MCF 10A (cell line): ENCODE data around the gene ZNF493. TPM values are rescaled to one million over a fixed set of nuclear protein-coding genes. Genes with fewer than 3 reads are reported as not detected.

Experiments used
- BruUV-seq: library from RNA; stranded (reverse); fragments of 400-500 nt; replicated peaks from 2 replicates; lab custom pipeline; 2021; lab: Mats Ljungman, UMichigan
- CTCF ChIA-PET: fragments of 300-600 bp; sonication (Branson Sonifier 250); formaldehyde crosslinking; extraction: SDS; loops from one replicate; lab custom pipeline; 2021; ENCODE audit warnings: antibody characterized with exemption, inconsistent platforms; lab: Yijun Ruan, JAX
- POLR2A ChIA-PET: fragments of 300-600, 350-650 bp; sonication (Branson Sonifier 250); formaldehyde crosslinking; extraction: SDS; loops from one replicate; lab custom pipeline; 2020; ENCODE audit warnings: antibody characterized with exemption, inconsistent platforms; lab: Yijun Ruan, JAX
- DNase-seq: peaks from one replicate; pipeline ENCODE4 v3.0.0-alpha.2; 2018; ENCODE audit not compliant: unreplicated experiment
- H3K27ac Mint-ChIP-seq: one replicate; pipeline ENCODE4 v1.8.0; 2022; ENCODE audit warnings: mild to moderate bottlenecking, low read depth, mixed read lengths; ENCODE audit not compliant: unreplicated experiment
- H3K27me3 Mint-ChIP-seq: one replicate; pipeline ENCODE4 v1.8.0; 2022; ENCODE audit warnings: mixed read lengths; ENCODE audit not compliant: insufficient read depth, unreplicated experiment
- H3K36me3 Mint-ChIP-seq: one replicate; pipeline ENCODE4 v1.8.0; 2022; ENCODE audit warnings: mild to moderate bottlenecking, moderate library complexity, mixed read lengths; ENCODE audit not compliant: insufficient read depth, unreplicated experiment
- H3K4me1 Mint-ChIP-seq: one replicate; pipeline ENCODE4 v1.8.0; 2022; ENCODE audit warnings: mixed read lengths; ENCODE audit not compliant: insufficient read depth, unreplicated experiment
- H3K4me3 Mint-ChIP-seq: one replicate; pipeline ENCODE4 v1.8.0; 2022; ENCODE audit warnings: mild to moderate bottlenecking, moderate library complexity, mixed read lengths; ENCODE audit not compliant: unreplicated experiment
- H3K9me3 Mint-ChIP-seq: one replicate; pipeline ENCODE4 v1.8.0; 2022; ENCODE audit warnings: mixed read lengths; ENCODE audit not compliant: unreplicated experiment
- intact Hi-C: fragments of 100-400 bp; cut with micrococcal nuclease; formaldehyde crosslinking; loops from 2 replicates; pipeline ENCODE4 v1.14.1; 2022
- total RNA-seq: library from RNA; stranded (reverse); gene quantifications from 2 replicates; pipeline ENCODE4 v1.2.3, GENCODE V29; 2022
- TF ChIP-seq, protein P1 (sequence below): fragments of 200-600 bp; IDR thresholded peaks from one replicate; pipeline ENCODE4 v1.8.0; 2022; ENCODE audit warnings: antibody characterized with exemption, mild to moderate bottlenecking; ENCODE audit not compliant: unreplicated experiment

The ZNF493 gene
- total RNA-seq, 1 experiment from 2014 or later, result 8.7 TPM

DNA sequence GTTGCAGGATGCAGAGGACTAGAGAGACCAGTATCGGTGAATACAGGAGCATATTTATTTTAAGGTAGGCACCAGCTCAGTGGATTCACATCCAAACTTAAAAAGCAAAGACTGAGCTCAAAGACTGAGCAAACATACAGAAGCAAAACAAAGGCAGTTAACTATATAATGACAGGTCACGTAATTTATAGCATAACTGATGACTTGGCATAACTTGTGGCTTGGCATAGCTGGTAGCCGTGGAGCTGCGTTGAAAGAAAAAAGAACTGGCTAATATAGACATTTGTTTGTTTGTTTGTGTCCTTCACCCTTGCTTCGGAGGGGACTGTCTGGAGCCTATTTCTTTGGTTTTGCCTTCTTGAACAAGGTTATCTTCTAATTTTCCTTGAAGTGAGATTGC, 33.7 kb downstream of the ZNF493 start:
- no peaks in the 10 kb centered on the region for H3K36me3 Mint-ChIP-seq
- peaks cover 15% of the 10 kb centered on the region for H3K9me3 Mint-ChIP-seq
- H3K4me1 Mint-ChIP-seq, result no peaks in the 10 kb centered on the region
- DNase-seq, result no peak
- POLR2A ChIA-PET, result interaction anchor here (0.9 kb wide), 1 partner anchor 13 kb away, joined by 3 read pairs; no protein-coding TSS in a partner anchor
- BruUV-seq, result no TSS peak
- CTCF ChIA-PET, result interaction anchor here (0.6 kb wide), 1 partner anchor 586 kb away, joined by 3 read pairs; no protein-coding TSS in a partner anchor
- TF ChIP-seq, protein P1, sequence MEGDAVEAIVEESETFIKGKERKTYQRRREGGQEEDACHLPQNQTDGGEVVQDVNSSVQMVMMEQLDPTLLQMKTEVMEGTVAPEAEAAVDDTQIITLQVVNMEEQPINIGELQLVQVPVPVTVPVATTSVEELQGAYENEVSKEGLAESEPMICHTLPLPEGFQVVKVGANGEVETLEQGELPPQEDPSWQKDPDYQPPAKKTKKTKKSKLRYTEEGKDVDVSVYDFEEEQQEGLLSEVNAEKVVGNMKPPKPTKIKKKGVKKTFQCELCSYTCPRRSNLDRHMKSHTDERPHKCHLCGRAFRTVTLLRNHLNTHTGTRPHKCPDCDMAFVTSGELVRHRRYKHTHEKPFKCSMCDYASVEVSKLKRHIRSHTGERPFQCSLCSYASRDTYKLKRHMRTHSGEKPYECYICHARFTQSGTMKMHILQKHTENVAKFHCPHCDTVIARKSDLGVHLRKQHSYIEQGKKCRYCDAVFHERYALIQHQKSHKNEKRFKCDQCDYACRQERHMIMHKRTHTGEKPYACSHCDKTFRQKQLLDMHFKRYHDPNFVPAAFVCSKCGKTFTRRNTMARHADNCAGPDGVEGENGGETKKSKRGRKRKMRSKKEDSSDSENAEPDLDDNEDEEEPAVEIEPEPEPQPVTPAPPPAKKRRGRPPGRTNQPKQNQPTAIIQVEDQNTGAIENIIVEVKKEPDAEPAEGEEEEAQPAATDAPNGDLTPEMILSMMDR, result no peak
- no peak overlapping the region for H3K4me3 Mint-ChIP-seq
- H3K27ac Mint-ChIP-seq, result no peak overlapping the region
- intact Hi-C loops, result no loop called here
- no peaks in the 10 kb centered on the region for H3K27me3 Mint-ChIP-seq

DNA sequence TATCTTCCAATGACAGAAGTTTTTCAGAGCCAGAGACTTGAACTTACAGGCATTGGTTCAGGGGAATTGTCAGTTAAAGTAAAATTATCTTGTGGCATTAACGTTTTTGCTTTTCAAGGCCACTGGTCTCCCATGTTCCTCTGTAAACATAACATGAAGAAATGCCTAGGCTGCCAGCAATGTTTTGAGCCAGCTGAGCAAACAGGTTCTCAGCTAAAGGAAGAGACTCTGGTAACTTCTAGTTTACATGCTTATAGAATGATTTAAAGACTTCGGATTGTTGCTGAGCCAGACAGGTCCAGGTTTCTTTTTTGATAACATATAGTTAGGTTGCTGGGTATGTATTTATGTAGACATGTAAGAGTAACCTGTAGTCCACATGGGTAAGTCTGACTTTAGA, 35.7 kb downstream of the ZNF493 start:
- POLR2A ChIA-PET, result no interaction called here
- intact Hi-C loops, result no loop called here
- H3K4me3 Mint-ChIP-seq, result no peak overlapping the region
- peaks cover 19% of the 10 kb centered on the region for H3K9me3 Mint-ChIP-seq
- TF ChIP-seq, protein P1, result no peak
- CTCF ChIA-PET, result no interaction called here
- H3K4me1 Mint-ChIP-seq, result no peaks in the 10 kb centered on the region
- no peaks in the 10 kb centered on the region for H3K36me3 Mint-ChIP-seq
- DNase-seq, result no peak
- BruUV-seq, result no TSS peak
- no peak overlapping the region for H3K27ac Mint-ChIP-seq
- H3K27me3 Mint-ChIP-seq, result no peaks in the 10 kb centered on the region

DNA sequence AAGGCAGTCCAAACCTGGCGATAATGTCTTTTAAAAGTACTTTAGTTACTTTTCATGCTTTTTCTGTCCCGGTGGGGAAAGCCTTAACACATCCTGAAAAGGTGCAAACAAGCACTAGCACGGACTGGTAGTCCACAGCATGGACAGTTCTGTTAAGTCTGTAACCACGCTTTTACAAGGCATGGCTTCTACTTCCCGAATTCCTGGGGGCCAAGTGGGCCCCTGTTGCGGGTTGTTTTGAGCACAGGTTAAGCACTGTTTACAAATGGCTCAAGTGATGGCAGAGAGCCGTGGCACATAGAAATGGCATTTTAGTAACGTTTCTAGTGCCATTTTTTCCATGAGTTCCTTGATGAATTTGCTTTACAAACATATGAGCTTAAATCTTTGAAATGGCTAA, 37.6 kb downstream of the ZNF493 start:
- no TSS peak for BruUV-seq
- Mint-ChIP-seq H3K27ac (no peak overlapping the region), H3K4me3 (no peak overlapping the region), H3K27me3 (no peaks in the 10 kb centered on the region), H3K4me1 (no peaks in the 10 kb centered on the region), H3K9me3 (peaks cover 24% of the 10 kb centered on the region), H3K36me3 (no peaks in the 10 kb centered on the region)
- CTCF ChIA-PET, result interaction anchor here (0.6 kb wide), 3 partner anchors 83 to 173 kb away, joined by 3 to 6 read pairs (median 4); no protein-coding TSS in a partner anchor
- POLR2A ChIA-PET, result no interaction called here
- intact Hi-C loops, result no loop called here
- TF ChIP-seq, protein P1, result no peak
- DNase-seq, result no peak

DNA sequence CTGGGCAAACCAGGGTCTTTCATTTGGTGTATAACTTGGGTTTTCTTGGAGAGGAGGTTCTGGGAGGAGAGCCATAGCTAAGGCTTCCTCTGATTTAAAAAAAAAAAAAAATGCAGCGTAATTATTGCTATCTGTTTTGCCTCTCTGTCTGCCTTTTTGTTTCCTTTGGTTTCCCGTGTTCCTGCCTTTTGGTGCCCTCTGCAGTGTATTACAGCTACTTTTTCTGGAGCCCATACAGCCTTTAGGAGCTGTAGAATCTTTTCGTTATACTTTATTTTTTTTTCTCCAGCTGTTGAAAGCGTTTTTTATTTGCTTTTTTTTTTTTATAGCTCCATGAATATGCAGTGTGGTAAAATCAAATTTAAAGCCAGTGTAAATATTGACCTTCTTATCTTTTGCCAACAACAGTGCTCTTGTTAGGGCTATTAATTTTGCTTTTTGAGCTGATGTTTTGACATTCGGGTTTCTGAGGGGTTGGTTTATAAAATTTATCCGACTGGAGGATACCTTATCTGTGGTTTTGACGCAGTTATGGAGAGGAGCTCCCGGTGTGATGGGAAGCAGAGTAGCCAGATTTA, 38.1 kb downstream of the ZNF493 start:
- Mint-ChIP-seq H3K27ac (no peak overlapping the region), H3K36me3 (no peaks in the 10 kb centered on the region), H3K9me3 (peaks cover 29% of the 10 kb centered on the region), H3K27me3 (no peaks in the 10 kb centered on the region), H3K4me3 (no peak overlapping the region), H3K4me1 (no peaks in the 10 kb centered on the region)
- intact Hi-C loops, result no loop called here
- ChIA-PET CTCF (interaction anchor here (0.6 kb wide), 3 partner anchors 84 to 242 kb away, joined by 3 to 6 read pairs (median 4); no protein-coding TSS in a partner anchor), POLR2A (interaction anchor here (1.1 kb wide), 1 partner anchor 10 kb away, joined by 3 read pairs; no protein-coding TSS in a partner anchor)
- no TSS peak for BruUV-seq
- TF ChIP-seq, protein P1, result no peak
- no peak for DNase-seq
